Neuron (in vitro differentiated cells): ENCODE results near the gene BSN.
A peak's percentile ranks its signal among the peaks of the same experiment; 100 is the strongest.

Experiments
- H2AFZ ChIP-seq: one replicate; pipeline ENCODE4 v1.6.1; 2013; ENCODE audit warnings: low read depth, mild to moderate bottlenecking, inconsistent platforms, low read length, moderate library complexity
- H3K27me3 ChIP-seq: one replicate; pipeline ENCODE4 v1.6.1; 2013; ENCODE audit warnings: low read length; ENCODE audit not compliant: insufficient read depth
- H3K36me3 ChIP-seq: one replicate; pipeline ENCODE4 v1.6.1; 2013; ENCODE audit warnings: low read length; ENCODE audit not compliant: insufficient read depth
- H3K4me1 ChIP-seq: one replicate; pipeline ENCODE4 v1.6.1; 2013; ENCODE audit warnings: low read length; ENCODE audit not compliant: insufficient read depth
- H3K4me3 ChIP-seq: 2 replicates; pipeline ENCODE4 v1.5.1; 2013; ENCODE audit warnings: mild to moderate bottlenecking, low read length, moderate library complexity
- H3K9me3 ChIP-seq: one replicate; pipeline ENCODE4 v1.6.1; 2013; ENCODE audit warnings: low read length

The BSN gene, protein sequence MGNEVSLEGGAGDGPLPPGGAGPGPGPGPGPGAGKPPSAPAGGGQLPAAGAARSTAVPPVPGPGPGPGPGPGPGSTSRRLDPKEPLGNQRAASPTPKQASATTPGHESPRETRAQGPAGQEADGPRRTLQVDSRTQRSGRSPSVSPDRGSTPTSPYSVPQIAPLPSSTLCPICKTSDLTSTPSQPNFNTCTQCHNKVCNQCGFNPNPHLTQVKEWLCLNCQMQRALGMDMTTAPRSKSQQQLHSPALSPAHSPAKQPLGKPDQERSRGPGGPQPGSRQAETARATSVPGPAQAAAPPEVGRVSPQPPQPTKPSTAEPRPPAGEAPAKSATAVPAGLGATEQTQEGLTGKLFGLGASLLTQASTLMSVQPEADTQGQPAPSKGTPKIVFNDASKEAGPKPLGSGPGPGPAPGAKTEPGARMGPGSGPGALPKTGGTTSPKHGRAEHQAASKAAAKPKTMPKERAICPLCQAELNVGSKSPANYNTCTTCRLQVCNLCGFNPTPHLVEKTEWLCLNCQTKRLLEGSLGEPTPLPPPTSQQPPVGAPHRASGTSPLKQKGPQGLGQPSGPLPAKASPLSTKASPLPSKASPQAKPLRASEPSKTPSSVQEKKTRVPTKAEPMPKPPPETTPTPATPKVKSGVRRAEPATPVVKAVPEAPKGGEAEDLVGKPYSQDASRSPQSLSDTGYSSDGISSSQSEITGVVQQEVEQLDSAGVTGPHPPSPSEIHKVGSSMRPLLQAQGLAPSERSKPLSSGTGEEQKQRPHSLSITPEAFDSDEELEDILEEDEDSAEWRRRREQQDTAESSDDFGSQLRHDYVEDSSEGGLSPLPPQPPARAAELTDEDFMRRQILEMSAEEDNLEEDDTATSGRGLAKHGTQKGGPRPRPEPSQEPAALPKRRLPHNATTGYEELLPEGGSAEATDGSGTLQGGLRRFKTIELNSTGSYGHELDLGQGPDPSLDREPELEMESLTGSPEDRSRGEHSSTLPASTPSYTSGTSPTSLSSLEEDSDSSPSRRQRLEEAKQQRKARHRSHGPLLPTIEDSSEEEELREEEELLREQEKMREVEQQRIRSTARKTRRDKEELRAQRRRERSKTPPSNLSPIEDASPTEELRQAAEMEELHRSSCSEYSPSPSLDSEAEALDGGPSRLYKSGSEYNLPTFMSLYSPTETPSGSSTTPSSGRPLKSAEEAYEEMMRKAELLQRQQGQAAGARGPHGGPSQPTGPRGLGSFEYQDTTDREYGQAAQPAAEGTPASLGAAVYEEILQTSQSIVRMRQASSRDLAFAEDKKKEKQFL (N-terminal part only)

GRCh38 chr3:49553692-49554632, at the start of gene BSN:
Gene BSN, plus strand, starts transcription at chr3:49554477. Its CDS starts 126 bp downstream, at chr3:49554603.
- peaks cover 27% of the 10 kb centered on the region for H3K4me1 ChIP-seq

DNA sequence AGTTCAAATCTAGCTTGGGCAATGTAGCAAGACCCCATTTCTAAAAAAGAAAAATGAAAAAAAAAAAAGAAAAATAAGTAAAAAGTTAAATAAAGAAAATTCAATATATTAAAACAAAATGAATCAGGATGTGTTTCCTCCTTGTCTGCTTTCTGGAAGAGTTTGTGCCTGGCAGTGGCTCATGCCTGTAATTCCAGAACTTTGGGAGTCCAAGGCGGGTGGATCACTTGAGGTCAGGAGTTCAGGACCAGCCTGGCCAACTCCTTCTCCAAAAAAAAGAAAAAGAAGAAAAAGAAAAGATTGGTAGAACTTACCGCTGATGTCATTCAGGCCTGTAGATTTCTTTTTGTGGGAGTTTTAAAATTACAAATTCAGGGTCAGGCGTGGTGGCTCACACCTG, 47.4 kb upstream of the BSN start:
- H3K4me1 ChIP-seq, result no peaks in the 10 kb centered on the region
- H2AFZ ChIP-seq, result no peak overlapping the region
- no peaks in the 10 kb centered on the region for H3K27me3 ChIP-seq
- peaks cover 25% of the 10 kb centered on the region for H3K36me3 ChIP-seq
- H3K9me3 ChIP-seq, result peaks cover 2% of the 10 kb centered on the region
- H3K4me3 ChIP-seq, result no peak overlapping the region

More at GRCh38 chr3:49553692-49554632, at the start of gene BSN:
- peak within 1 kb of the TSS; percentile 72 for H3K4me3 ChIP-seq
- H2AFZ ChIP-seq, result peak within 1 kb of the TSS; percentile 56
- no peaks in the 10 kb centered on the region for H3K27me3 ChIP-seq
- H3K36me3 ChIP-seq, result no peaks in the 10 kb centered on the region
- H3K9me3 ChIP-seq, result no peaks in the 10 kb centered on the region

- Histone ChIP-seq H3K4me1 (no peaks in the 10 kb centered on the region), H2AFZ (no peak overlapping the region), H3K4me3 (no peak overlapping the region), H3K36me3 (peaks cover 31% of the 10 kb centered on the region), H3K9me3 (no peaks in the 10 kb centered on the region), H3K27me3 (no peaks in the 10 kb centered on the region)
Measured at GRCh38 chr3:49509028-49509561, 45.2 kb upstream of the BSN start.

DNA sequence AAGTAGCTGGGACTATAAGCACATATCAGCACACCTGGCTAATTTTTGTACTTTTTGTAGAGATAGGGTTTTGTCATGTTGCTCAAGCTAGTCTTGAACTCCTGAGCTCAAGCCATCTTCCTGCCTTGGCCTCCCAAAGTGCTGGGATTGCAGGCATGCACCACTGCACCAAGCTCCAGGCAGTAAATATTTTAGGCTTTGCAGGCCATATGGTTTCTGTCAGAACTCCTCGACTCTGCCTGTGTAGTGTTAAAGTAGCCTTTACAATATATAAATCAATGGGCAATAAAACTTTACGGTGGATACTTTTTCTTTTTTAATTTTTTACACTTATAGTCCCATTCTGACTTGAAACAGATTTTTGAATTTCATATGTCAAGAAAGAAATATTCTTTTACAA, 42.6 kb upstream of the BSN start:
- H3K9me3 ChIP-seq, result no peaks in the 10 kb centered on the region
- H3K27me3 ChIP-seq, result no peaks in the 10 kb centered on the region
- no peak overlapping the region for H2AFZ ChIP-seq
- H3K4me3 ChIP-seq, result no peak overlapping the region
- no peaks in the 10 kb centered on the region for H3K4me1 ChIP-seq
- H3K36me3 ChIP-seq, result peaks cover 40% of the 10 kb centered on the region

- H3K36me3 ChIP-seq, result peaks cover 47% of the 10 kb centered on the region
Measured at GRCh38 chr3:49512781-49513355, 41.4 kb upstream of the BSN start.

DNA sequence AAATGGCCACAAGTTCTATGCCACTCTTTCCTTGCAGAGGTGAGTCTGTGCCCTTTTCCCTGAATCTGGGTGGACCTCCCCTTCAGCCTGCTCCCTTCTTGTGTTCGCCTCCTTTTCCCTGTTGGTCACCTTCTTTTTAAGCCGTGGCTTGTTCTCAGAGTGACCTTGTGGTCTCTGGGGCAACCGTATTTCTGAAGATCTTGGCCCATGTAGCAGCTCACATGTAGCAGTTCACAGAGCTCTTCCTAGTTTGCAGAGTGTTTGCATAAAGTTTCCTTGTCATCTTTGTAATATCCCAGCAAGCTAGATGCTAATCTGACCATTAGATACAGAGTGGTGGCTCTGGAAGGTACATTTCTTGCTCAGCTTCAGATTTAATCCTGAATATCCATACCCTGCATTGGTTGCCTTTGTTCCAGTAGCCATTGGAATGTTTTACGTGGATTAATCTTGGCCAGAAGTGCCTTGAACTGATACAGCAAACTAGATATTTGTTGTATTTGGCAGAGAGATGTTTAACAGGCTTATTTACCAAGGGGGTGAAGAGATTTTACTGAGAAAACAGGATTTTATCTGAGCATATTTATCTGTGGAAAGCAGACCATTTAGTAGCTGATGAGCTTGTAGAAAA, 40.7 kb upstream of the BSN start:
- no peaks in the 10 kb centered on the region for H3K9me3 ChIP-seq
- H2AFZ ChIP-seq, result no peak overlapping the region
- H3K36me3 ChIP-seq, result peaks cover 53% of the 10 kb centered on the region
- H3K4me3 ChIP-seq, result no peak overlapping the region
- no peaks in the 10 kb centered on the region for H3K4me1 ChIP-seq
- no peaks in the 10 kb centered on the region for H3K27me3 ChIP-seq

More at GRCh38 chr3:49512781-49513355, 41.4 kb upstream of the BSN start:
- Histone ChIP-seq H3K4me1 (no peaks in the 10 kb centered on the region), H3K9me3 (no peaks in the 10 kb centered on the region), H3K4me3 (no peak overlapping the region), H2AFZ (no peak overlapping the region), H3K27me3 (no peaks in the 10 kb centered on the region)

GRCh38 chr3:49518016-49518415, 36.3 kb upstream of the BSN start:
- H2AFZ ChIP-seq, result no peak overlapping the region
- H3K27me3 ChIP-seq, result no peaks in the 10 kb centered on the region
- peaks cover 15% of the 10 kb centered on the region for H3K4me1 ChIP-seq
- H3K36me3 ChIP-seq, result peaks cover 38% of the 10 kb centered on the region
- no peaks in the 10 kb centered on the region for H3K9me3 ChIP-seq
- no peak overlapping the region for H3K4me3 ChIP-seq

GRCh38 chr3:49518441-49518840, 35.8 kb upstream of the BSN start:
- no peak overlapping the region for H2AFZ ChIP-seq
- H3K9me3 ChIP-seq, result no peaks in the 10 kb centered on the region
- peaks cover 38% of the 10 kb centered on the region for H3K36me3 ChIP-seq
- no peaks in the 10 kb centered on the region for H3K27me3 ChIP-seq
- H3K4me1 ChIP-seq, result peaks cover 15% of the 10 kb centered on the region
- H3K4me3 ChIP-seq, result no peak overlapping the region

GRCh38 chr3:49519296-49519695, 35.0 kb upstream of the BSN start:
- Histone ChIP-seq H2AFZ (no peak overlapping the region), H3K4me3 (no peak overlapping the region), H3K9me3 (no peaks in the 10 kb centered on the region), H3K27me3 (no peaks in the 10 kb centered on the region), H3K36me3 (peaks cover 40% of the 10 kb centered on the region), H3K4me1 (peaks cover 15% of the 10 kb centered on the region)

- peaks cover 15% of the 10 kb centered on the region for H3K4me1 ChIP-seq
- no peaks in the 10 kb centered on the region for H3K9me3 ChIP-seq
- H3K27me3 ChIP-seq, result no peaks in the 10 kb centered on the region
- H3K4me3 ChIP-seq, result no peak overlapping the region
- H2AFZ ChIP-seq, result no peak overlapping the region
- H3K36me3 ChIP-seq, result peaks cover 46% of the 10 kb centered on the region
Measured at GRCh38 chr3:49519916-49520385, 34.3 kb upstream of the BSN start.
